ENCODE measurements around the gene ERC1. TPM values are rescaled to one million over a fixed set of nuclear protein-coding genes. Genes with fewer than 3 reads are reported as not detected.

ERC1 gene
- total and polyA plus RNA-seq, 2 donors from 2014 or later, result 5.1 to 68.3 TPM

DNA sequence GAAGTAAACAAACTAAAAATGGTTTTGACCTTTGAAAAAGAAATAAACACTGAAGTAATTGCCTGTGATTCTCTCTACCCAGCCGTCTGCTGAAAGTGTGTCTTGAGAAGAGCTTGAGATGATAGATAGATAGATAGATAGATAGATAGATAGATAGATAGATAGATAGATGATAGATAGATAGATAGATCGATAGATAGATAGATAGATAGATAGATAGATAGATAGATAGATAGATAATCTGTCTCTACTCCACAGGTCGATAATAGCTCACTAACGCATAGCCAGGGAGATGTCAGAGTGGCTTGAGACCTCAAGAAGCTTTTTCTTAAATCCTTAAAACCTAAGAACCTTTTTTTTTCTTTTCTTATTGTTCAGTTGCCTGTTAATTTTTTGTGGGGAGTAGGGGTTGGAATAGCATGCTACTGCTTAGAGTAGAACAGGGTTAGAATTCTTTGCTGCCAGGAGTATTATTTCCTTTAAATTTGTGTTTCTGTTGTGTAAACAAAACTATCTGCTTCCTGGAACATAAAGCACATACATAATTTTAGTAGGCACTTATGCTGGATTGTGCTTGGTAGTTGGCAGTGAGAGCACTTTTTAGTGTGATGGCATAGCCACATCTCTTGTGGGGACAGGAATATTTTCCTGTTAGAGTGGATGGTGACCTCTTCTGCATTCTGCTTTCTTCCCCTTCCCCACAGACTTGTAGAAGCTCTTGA is 433.8 kb downstream of the ERC1 start:
- no peak overlapping the region for H3K27ac ChIP-seq (ENCODE audit: low read depth in 2 of 2, low read length in 2 of 2)
- peaks cover 0 to 7% (median 5%) of the 10 kb centered on the region in 3 donors for H3K9me3 ChIP-seq (ENCODE audit: control insufficient read depth in 2 of 3, insufficient read depth in 1 of 3, low read length in 3 of 3)
- FAIRE-seq (no peak), DNase-seq (no peak)
- H3K36me3 ChIP-seq (ENCODE audit: control insufficient read depth in 2 of 3, insufficient read depth in 3 of 3, low read length in 3 of 3), result peaks cover 0 to 4% (median 0%) of the 10 kb centered on the region in 3 donors
- H3K4me1 ChIP-seq (ENCODE audit: control insufficient read depth in 2 of 3, insufficient read depth in 2 of 3, low read depth in 1 of 3, low read length in 3 of 3), result no peaks in the 10 kb centered on the region
- no peak overlapping the region for H3K9ac ChIP-seq (ENCODE audit: low read length in 3 of 3)
- intact Hi-C loops (cut with DNase I), result no loop called here
- no peak for TF ChIP-seq CTCF (IDR thresholded peaks at IDR 0.05; ENCODE audit: borderline replicate concordance, extremely low read depth, insufficient read depth)
- H3K4me3 ChIP-seq (ENCODE audit: low read length in 3 of 3), result no peak overlapping the region
- no peaks in the 10 kb centered on the region for H3K27me3 ChIP-seq (ENCODE audit: control insufficient read depth, insufficient read depth, low read length)

DNA sequence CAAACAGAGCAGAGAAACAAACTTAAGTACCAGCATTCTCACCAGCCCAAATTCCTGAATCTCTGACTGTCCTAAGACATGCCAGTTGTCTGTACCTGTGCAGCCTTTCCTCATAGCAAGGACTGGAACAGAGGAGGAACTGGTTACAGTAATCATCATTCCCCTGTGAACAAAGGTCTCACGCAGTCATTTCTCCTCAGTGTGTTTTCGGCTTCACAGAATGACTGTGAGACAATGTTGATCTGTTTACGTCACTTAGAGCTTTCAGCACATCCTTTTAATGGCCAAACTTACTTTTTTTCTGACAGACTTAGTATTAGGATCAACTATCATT is 434.3 kb downstream of the ERC1 start:
- intact Hi-C loops (cut with DNase I), result no loop called here
- no peak for TF ChIP-seq CTCF (IDR thresholded peaks at IDR 0.05; ENCODE audit: borderline replicate concordance, extremely low read depth, insufficient read depth)
- H3K4me1 ChIP-seq (ENCODE audit: control insufficient read depth in 2 of 3, insufficient read depth in 2 of 3, low read depth in 1 of 3, low read length in 3 of 3), result no peaks in the 10 kb centered on the region
- H3K9me3 ChIP-seq (ENCODE audit: control insufficient read depth in 2 of 3, insufficient read depth in 1 of 3, low read length in 3 of 3), result peaks cover 0 to 7% (median 5%) of the 10 kb centered on the region in 3 donors
- no peak overlapping the region for H3K27ac ChIP-seq (ENCODE audit: low read depth in 2 of 2, low read length in 2 of 2)
- no peak overlapping the region for H3K9ac ChIP-seq (ENCODE audit: low read length in 3 of 3)
- no peaks in the 10 kb centered on the region for H3K27me3 ChIP-seq (ENCODE audit: control insufficient read depth, insufficient read depth, low read length)
- FAIRE-seq (no peak), DNase-seq (no peak)
- H3K4me3 ChIP-seq (ENCODE audit: low read length in 3 of 3), result no peak overlapping the region
- peaks cover 0 to 4% (median 0%) of the 10 kb centered on the region in 3 donors for H3K36me3 ChIP-seq (ENCODE audit: control insufficient read depth in 2 of 3, insufficient read depth in 3 of 3, low read length in 3 of 3)

DNA sequence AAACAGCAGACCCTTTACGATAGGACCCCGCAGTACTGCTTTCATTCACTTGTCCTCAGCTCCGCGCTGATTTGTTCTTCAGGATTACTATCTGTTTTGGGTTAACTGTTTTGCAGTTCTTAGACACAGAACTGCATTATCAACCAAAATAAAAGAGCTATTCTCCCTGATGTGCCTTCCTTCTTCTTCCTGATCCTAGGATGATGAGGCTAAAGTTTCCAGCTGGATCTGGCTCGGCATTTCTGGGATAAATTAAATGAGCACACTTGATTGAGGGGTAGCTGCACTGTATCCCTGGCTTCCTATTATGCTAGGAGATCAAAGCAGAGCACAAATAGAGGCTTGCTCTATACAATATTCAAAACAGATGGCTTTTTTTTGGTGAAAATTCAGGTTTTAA is 437.6 kb downstream of the ERC1 start:
- intact Hi-C loops (cut with DNase I), result no loop called here
- FAIRE-seq (no peak), DNase-seq (no peak)
- H3K36me3 ChIP-seq (ENCODE audit: control insufficient read depth in 2 of 3, insufficient read depth in 3 of 3, low read length in 3 of 3), result no peaks in the 10 kb centered on the region
- no peak overlapping the region for H3K9ac ChIP-seq (ENCODE audit: low read length in 3 of 3)
- no peaks in the 10 kb centered on the region for H3K9me3 ChIP-seq (ENCODE audit: control insufficient read depth in 2 of 3, insufficient read depth in 1 of 3, low read length in 3 of 3)
- TF ChIP-seq CTCF (IDR thresholded peaks at IDR 0.05; ENCODE audit: borderline replicate concordance, extremely low read depth, insufficient read depth), result no peak
- H3K4me1 ChIP-seq (ENCODE audit: control insufficient read depth in 2 of 3, insufficient read depth in 2 of 3, low read depth in 1 of 3, low read length in 3 of 3), result no peaks in the 10 kb centered on the region
- no peak overlapping the region for H3K4me3 ChIP-seq (ENCODE audit: low read length in 3 of 3)
- no peaks in the 10 kb centered on the region for H3K27me3 ChIP-seq (ENCODE audit: control insufficient read depth, insufficient read depth, low read length)
- no peak overlapping the region for H3K27ac ChIP-seq (ENCODE audit: low read depth in 2 of 2, low read length in 2 of 2)

- Histone ChIP-seq H3K4me1 (ENCODE audit: control insufficient read depth in 2 of 3, insufficient read depth in 2 of 3, low read depth in 1 of 3, low read length in 3 of 3) (peaks cover 0 to 1% (median 0%) of the 10 kb centered on the region in 3 donors), H3K36me3 (ENCODE audit: control insufficient read depth in 2 of 3, insufficient read depth in 3 of 3, low read length in 3 of 3) (no peaks in the 10 kb centered on the region), H3K9ac (ENCODE audit: low read length in 3 of 3) (no peak overlapping the region), H3K27me3 (ENCODE audit: control insufficient read depth, insufficient read depth, low read length) (no peaks in the 10 kb centered on the region), H3K27ac (ENCODE audit: low read depth in 2 of 2, low read length in 2 of 2) (no peak overlapping the region), H3K9me3 (ENCODE audit: control insufficient read depth in 2 of 3, insufficient read depth in 1 of 3, low read length in 3 of 3) (no peaks in the 10 kb centered on the region), H3K4me3 (ENCODE audit: low read length in 3 of 3) (no peak overlapping the region)
- no peak for DNase-seq
- no peak for FAIRE-seq
- intact Hi-C loops (cut with DNase I), result no loop called here
- TF ChIP-seq CTCF (IDR thresholded peaks at IDR 0.05; ENCODE audit: borderline replicate concordance, extremely low read depth, insufficient read depth), result no peak
Observed at GRCh38 chr12:1429980-1430379, 439.0 kb downstream of the ERC1 start.

Data from kidney (tissue), 14 donors.